ENCODE measurements around the gene ERO1A.

ERO1A gene

GRCh38 chr14:52650774-52651173 lies 44.6 kb downstream of the ERO1A start:
- no peak for DNase-seq (ENCODE audit: low spot score)

GRCh38 chr14:52649511-52649910 lies 45.8 kb downstream of the ERO1A start:
- no peak for DNase-seq (ENCODE audit: low spot score)
- no peak overlapping the region for H3K4me3 ChIP-seq
- H3K27ac ChIP-seq, result no peak overlapping the region
- no peak for TF ChIP-seq CTCF (IDR thresholded peaks at IDR 0.05)

More at GRCh38 chr14:52650774-52651173, 44.6 kb downstream of the ERO1A start:
- no peak for TF ChIP-seq CTCF (IDR thresholded peaks at IDR 0.05)
- no peak overlapping the region for H3K27ac ChIP-seq
- H3K4me3 ChIP-seq, result no peak overlapping the region

- no peak for TF ChIP-seq CTCF (IDR thresholded peaks at IDR 0.05)
- DNase-seq (ENCODE audit: low spot score), result no peak
- H3K27ac ChIP-seq, result no peak overlapping the region
- no peak overlapping the region for H3K4me3 ChIP-seq
Measured at GRCh38 chr14:52641745-52642144, 53.6 kb downstream of the ERO1A start.

- H3K4me3 ChIP-seq, result no peak overlapping the region
- DNase-seq (ENCODE audit: low spot score), result no peak
- no peak overlapping the region for H3K27ac ChIP-seq
- TF ChIP-seq CTCF (IDR thresholded peaks at IDR 0.05), result no peak
Measured at GRCh38 chr14:52640137-52640536, 55.2 kb downstream of the ERO1A start.

- Histone ChIP-seq H3K4me3 (no peak overlapping the region), H3K27ac (no peak overlapping the region)
- TF ChIP-seq CTCF (IDR thresholded peaks at IDR 0.05), result no peak
- DNase-seq (ENCODE audit: low spot score), result no peak
Measured at GRCh38 chr14:52619687-52620086, 75.7 kb downstream of the ERO1A start.

GRCh38 chr14:52618602-52619001 lies 76.8 kb downstream of the ERO1A start:
- H3K4me3 ChIP-seq, result no peak overlapping the region
- DNase-seq (ENCODE audit: low spot score), result no peak
- no peak for TF ChIP-seq CTCF (IDR thresholded peaks at IDR 0.05)
- H3K27ac ChIP-seq, result no peak overlapping the region

- TF ChIP-seq CTCF (IDR thresholded peaks at IDR 0.05), result no peak
- Histone ChIP-seq H3K27ac (no peak overlapping the region), H3K4me3 (no peak overlapping the region)
Measured at GRCh38 chr14:52610187-52610586, 85.2 kb downstream of the ERO1A start.

More at GRCh38 chr14:52610187-52610586, 85.2 kb downstream of the ERO1A start:
- no peak for DNase-seq (ENCODE audit: low spot score)
